Smooth muscle cell (in vitro differentiated cells): ENCODE data around the gene CTR9. TPM values are rescaled to one million over a fixed set of nuclear protein-coding genes. Genes with fewer than 3 reads are reported as not detected.

Experiments used
- DNase-seq: peaks from one replicate; lab custom pipeline; 2025; ENCODE audit not compliant: unreplicated experiment; lab: John Stamatoyannopoulos, UW
- H2AFZ ChIP-seq: fragments of 200-600 bp; sonication (generic); 2 replicates; pipeline ENCODE4 v1.6.0; 2016; ENCODE audit warnings: antibody characterized with exemption, low read depth, mild to moderate bottlenecking
- H3F3A ChIP-seq: fragments of 200-600 bp; sonication (generic); 2 replicates; pipeline ENCODE4 v1.6.0; 2017; ENCODE audit warnings: antibody characterized with exemption, low read depth
- H3K27ac ChIP-seq: fragments of 200-600 bp; sonication (generic); 2 replicates; pipeline ENCODE4 v1.5.1; 2016; ENCODE audit warnings: low read depth, mild to moderate bottlenecking
- H3K27me3 ChIP-seq: fragments of 200-600 bp; sonication (generic); 2 replicates; pipeline ENCODE4 v1.6.1; 2016; ENCODE audit warnings: low read depth, mild to moderate bottlenecking
- H3K36me3 ChIP-seq: fragments of 200-600 bp; sonication (generic); 2 replicates; pipeline ENCODE4 v1.5.1; 2016; ENCODE audit warnings: low read depth
- H3K4me1 ChIP-seq: fragments of 200-600 bp; sonication (generic); 2 replicates; pipeline ENCODE4 v1.5.1; 2016; ENCODE audit warnings: low read depth
- H3K4me2 ChIP-seq: fragments of 200-600 bp; sonication (generic); 2 replicates; pipeline ENCODE4 v1.6.0; 2016; ENCODE audit warnings: mild to moderate bottlenecking
- H3K4me3 ChIP-seq: fragments of 200-600 bp; sonication (generic); 2 replicates; pipeline ENCODE4 v1.5.1; 2016; ENCODE audit warnings: mild to moderate bottlenecking
- H3K79me2 ChIP-seq: fragments of 200-600 bp; sonication (generic); 2 replicates; pipeline ENCODE4 v1.6.0; 2016; ENCODE audit warnings: low read depth, mild to moderate bottlenecking
- H3K9ac ChIP-seq: fragments of 200-600 bp; sonication (generic); 2 replicates; pipeline ENCODE4 v1.6.0; 2016; ENCODE audit warnings: low read depth
- H3K9me3 ChIP-seq: fragments of 200-600 bp; sonication (generic); replicated peaks from 2 replicates; pipeline ENCODE4 v1.5.1; 2016; ENCODE audit warnings: low read depth
- H4K20me1 ChIP-seq: fragments of 200-600 bp; sonication (generic); 2 replicates; pipeline ENCODE4 v1.6.0; 2016; ENCODE audit warnings: low read depth
- CTCF ChIP-seq: fragments of 200-600 bp; sonication (generic); IDR thresholded peaks from 2 replicates; pipeline ENCODE4 v1.5.1; 2017; ENCODE audit warnings: borderline replicate concordance, mild to moderate bottlenecking, antibody characterized with exemption; ENCODE audit not compliant: insufficient read depth, poor library complexity, severe bottlenecking
- WGBS: methylation state at CpG from one replicate; pipeline ENCODE4 v1.1.7; 2016; ENCODE audit warnings: low lambda C conversion rate; 5-methylcytosine and 5-hydroxymethylcytosine counted together
- polyA plus RNA-seq: library from polyadenylated mRNA; unstranded; fragments of >200 nt; fragmentation: Nextera tagmentation; extraction: Ambion mirVana; gene quantifications from 2 replicates; pipeline ENCODE4 v1.2.1, GENCODE V29; 2016
- total RNA-seq: library from RNA; depleted of rRNA; stranded (reverse); fragments of >200 nt; gene quantifications from 2 replicates; pipeline ENCODE4 v1.2.3, GENCODE V29; 2014

The CTR9 gene
- total and polyA plus RNA-seq, 2 experiments from 2014 or later: 25.1 to 27.5 TPM

- peaks cover 75% of the 10 kb centered on the region for H3K79me2 ChIP-seq
These were observed 52.6 kb downstream of the CTR9 start for GRCh38 chr11:10803676-10804075.

GRCh38 chr11:10805741-10806140 is 54.7 kb downstream of the CTR9 start:
- no peak overlapping the region for H3K9ac ChIP-seq
- H3K4me3 ChIP-seq: peak overlapping the region; percentile 99
- TF ChIP-seq CTCF: no peak
- WGBS: 82% methylated on average over 8 of the region's 8 CpGs
- no peaks in the 10 kb centered on the region for H3K9me3 ChIP-seq
- peaks cover 65% of the 10 kb centered on the region for H3K79me2 ChIP-seq
- H3K27me3 ChIP-seq: no peaks in the 10 kb centered on the region
- peaks cover 77% of the 10 kb centered on the region for H4K20me1 ChIP-seq
- H3F3A ChIP-seq: peaks cover 51% of the 10 kb centered on the region
- DNase-seq: no peak
- peak overlapping the region; percentile 99 for H3K27ac ChIP-seq
- peak overlapping the region; percentile 92 for H3K4me2 ChIP-seq
- peaks cover 49% of the 10 kb centered on the region for H3K36me3 ChIP-seq
- H2AFZ ChIP-seq: no peak overlapping the region
- H3K4me1 ChIP-seq: peaks cover 25% of the 10 kb centered on the region

More at GRCh38 chr11:10803676-10804075, 52.6 kb downstream of the CTR9 start:
- Histone ChIP-seq H3K9me3 (no peaks in the 10 kb centered on the region), H3K27ac (peak overlapping the region; percentile 32), H3F3A (peaks cover 71% of the 10 kb centered on the region), H3K4me3 (no peak overlapping the region), H3K4me2 (no peak overlapping the region), H4K20me1 (peaks cover 97% of the 10 kb centered on the region), H3K27me3 (no peaks in the 10 kb centered on the region), H2AFZ (no peak overlapping the region), H3K9ac (no peak overlapping the region), H3K36me3 (peaks cover 70% of the 10 kb centered on the region), H3K4me1 (peaks cover 18% of the 10 kb centered on the region)
- no peak for TF ChIP-seq CTCF
- 92% methylated on average over 6 of the region's 6 CpGs for WGBS
- no peak for DNase-seq

- Histone ChIP-seq H3K27me3 (no peaks in the 10 kb centered on the region), H4K20me1 (peaks cover 72% of the 10 kb centered on the region), H3K4me3 (peak overlapping the region; percentile 99), H3K27ac (peak overlapping the region; percentile 99), H3K79me2 (peaks cover 62% of the 10 kb centered on the region), H3K36me3 (peaks cover 44% of the 10 kb centered on the region), H3K4me2 (peak overlapping the region; percentile 92), H3K9ac (no peak overlapping the region), H2AFZ (no peak overlapping the region), H3F3A (peaks cover 46% of the 10 kb centered on the region), H3K4me1 (peaks cover 25% of the 10 kb centered on the region), H3K9me3 (no peaks in the 10 kb centered on the region)
- TF ChIP-seq CTCF: no peak
- WGBS: 94% methylated on average over 4 of the region's 4 CpGs
- DNase-seq: no peak
These were observed 55.2 kb downstream of the CTR9 start for GRCh38 chr11:10806206-10806605.
